IMR-90 (cell line): ENCODE results near the gene SNAPC2. TPM values are rescaled to one million over a fixed set of nuclear protein-coding genes. Genes with fewer than 3 reads are reported as not detected.

ENCODE experiments used
- ATAC-seq: fragments of 200-7000 bp; cut with Tn5 transposase; 2 replicates; pipeline ENCODE4 v1.9.1; 2020; ENCODE audit warnings: low read depth, mild to moderate bottlenecking, moderate library complexity
- BruUV-seq: library from RNA; stranded (reverse); fragments of 400-500 nt; replicated peaks from 2 replicates; lab custom pipeline; 2021; lab: Mats Ljungman, UMichigan
- CTCF ChIA-PET: fragments of 300-600 bp; formaldehyde crosslinking; extraction: SDS; loops from one replicate; lab custom pipeline; 2021; ENCODE audit warnings: antibody characterized with exemption; lab: Yijun Ruan, JAX
- POLR2A ChIA-PET: fragments of 300-600 bp; sonication (Branson Sonifier 250); formaldehyde crosslinking; loops from one replicate; lab custom pipeline; 2022; ENCODE audit warnings: antibody characterized with exemption; ENCODE audit not compliant: unreplicated experiment; lab: Charles Lee
- DNase-seq: peaks from one replicate; pipeline ENCODE4 v3.0.0; 2013
- H2AFZ ChIP-seq: replicated peaks from 2 replicates; pipeline ENCODE3; 2013; ENCODE audit warnings: low read length, mild to moderate bottlenecking; ENCODE audit not compliant: poor library complexity
- H2AK5ac ChIP-seq: 2 replicates; pipeline ENCODE4 v1.6.1; 2013; ENCODE audit warnings: low read depth, low read length, inconsistent platforms
- H2AK9ac ChIP-seq: replicated peaks from 2 replicates; pipeline ENCODE3; 2013; ENCODE audit warnings: mild to moderate bottlenecking, low read depth, low read length, moderate library complexity; ENCODE audit not compliant: poor library complexity
- H2BK120ac ChIP-seq: 2 replicates; pipeline ENCODE4 v1.6.1; 2013; ENCODE audit warnings: low read depth, low read length, inconsistent platforms
- H2BK15ac ChIP-seq: 3 replicates; pipeline ENCODE4 v1.6.1; 2013; ENCODE audit warnings: low read depth, low read length, inconsistent platforms
- H2BK20ac ChIP-seq: 2 replicates; pipeline ENCODE4 v1.6.1; 2013; ENCODE audit warnings: low read depth, mild to moderate bottlenecking, inconsistent platforms, low read length, moderate library complexity
- H2BK5ac ChIP-seq: 2 replicates; pipeline ENCODE4 v1.6.1; 2013; ENCODE audit warnings: mild to moderate bottlenecking, low read depth, low read length, inconsistent platforms; ENCODE audit not compliant: poor library complexity, severe bottlenecking
- H3K14ac ChIP-seq: replicated peaks from 2 replicates; pipeline ENCODE4 v1.6.1; 2013; ENCODE audit warnings: low read depth, low read length, inconsistent platforms
- H3K18ac ChIP-seq: 2 replicates; pipeline ENCODE4 v1.6.1; 2013; ENCODE audit warnings: low read depth, low read length, control low read depth
- H3K23ac ChIP-seq: 2 replicates; pipeline ENCODE4 v1.6.1; 2013; ENCODE audit warnings: low read depth, low read length, inconsistent platforms
- H3K27ac ChIP-seq: 2 replicates; pipeline ENCODE4 v1.5.1; 2013; ENCODE audit warnings: mild to moderate bottlenecking, control low read depth, low read length; ENCODE audit not compliant: insufficient read depth
- H3K27me3 ChIP-seq: 2 replicates; pipeline ENCODE4 v1.6.1; 2013; ENCODE audit warnings: low read length; ENCODE audit not compliant: control insufficient read depth, insufficient read depth
- H3K36me3 ChIP-seq: 2 replicates; pipeline ENCODE4 v1.6.1; 2013; ENCODE audit warnings: low read length, mixed read lengths; ENCODE audit not compliant: control insufficient read depth, insufficient read depth
- H3K4ac ChIP-seq: 2 replicates; pipeline ENCODE4 v1.6.1; 2013; ENCODE audit warnings: low read depth, low read length, inconsistent platforms
- H3K4me1 ChIP-seq: 2 replicates; pipeline ENCODE4 v1.6.1; 2013; ENCODE audit warnings: low read length, mixed read lengths; ENCODE audit not compliant: control insufficient read depth, insufficient read depth
- H3K4me2 ChIP-seq: 2 replicates; pipeline ENCODE4 v1.6.1; 2013; ENCODE audit warnings: low read depth, mild to moderate bottlenecking, control low read depth, low read length, moderate library complexity
- H3K4me3 ChIP-seq: 2 replicates; pipeline ENCODE4 v1.5.1; 2013; ENCODE audit warnings: low read depth, mild to moderate bottlenecking, control low read depth, low read length, moderate library complexity; ENCODE audit not compliant: insufficient read depth
- H3K56ac ChIP-seq: 2 replicates; pipeline ENCODE4 v1.6.1; 2013; ENCODE audit warnings: low read length, inconsistent platforms; ENCODE audit not compliant: insufficient read depth; ENCODE audit errors: extremely low read depth
- H3K79me1 ChIP-seq, 2 experiments: 2 replicates each; pipeline ENCODE4 v1.6.1; 2013; ENCODE audit warnings: low read length in 2 of 2, inconsistent platforms in 1 of 2, low read depth in 1 of 2
- H3K9ac ChIP-seq: 2 replicates; pipeline ENCODE4 v1.6.1; 2013; ENCODE audit warnings: low read depth, low read length, control low read depth
- H3K9me1 ChIP-seq: 2 replicates; pipeline ENCODE4 v1.6.1; 2013; ENCODE audit warnings: low read length, inconsistent platforms; ENCODE audit not compliant: insufficient read depth
- H3K9me3 ChIP-seq: 2 replicates; pipeline ENCODE4 v1.6.1; 2013; ENCODE audit warnings: low read length; ENCODE audit not compliant: control insufficient read depth, insufficient read depth
- H4K20me1 ChIP-seq: 2 replicates; pipeline ENCODE4 v1.6.1; 2013; ENCODE audit warnings: low read length, inconsistent platforms; ENCODE audit not compliant: insufficient read depth
- H4K5ac ChIP-seq: 2 replicates; pipeline ENCODE4 v1.6.1; 2013; ENCODE audit warnings: mild to moderate bottlenecking, low read depth, low read length, control low read depth
- H4K8ac ChIP-seq, 2 experiments: 2 replicates each; pipeline ENCODE4 v1.6.1; 2013; ENCODE audit warnings: low read depth in 2 of 2, low read length in 2 of 2, control low read depth in 1 of 2, inconsistent platforms in 1 of 2
- H4K91ac ChIP-seq: 2 replicates; pipeline ENCODE4 v1.6.1; 2013; ENCODE audit warnings: low read depth, low read length, inconsistent platforms; ENCODE audit not compliant: insufficient read depth
- BHLHE40 ChIP-seq: fragments of 150-350 bp; IDR thresholded peaks from 2 replicates; pipeline ENCODE4 v1.6.1; 2016; ENCODE audit warnings: mild to moderate bottlenecking, low read depth, low read length
- CEBPB ChIP-seq: IDR thresholded peaks from 2 replicates; pipeline ENCODE4 v1.6.1; 2012; ENCODE audit warnings: low read depth, low read length, improper control_type of control experiment
- CTCF ChIP-seq: conservative IDR thresholded peaks from 2 replicates; pipeline ENCODE4 v1.5.1; 2012; ENCODE audit warnings: mild to moderate bottlenecking, low read depth, low read length, improper control_type of control experiment
- ELK1 ChIP-seq: fragments of 150-350 bp; IDR thresholded peaks from 2 replicates; pipeline ENCODE4 v1.6.1; 2016; ENCODE audit warnings: low read depth, mild to moderate bottlenecking, low read length, moderate library complexity, borderline replicate concordance
- FOS ChIP-seq: fragments of 150-350 bp; IDR thresholded peaks from 2 replicates; pipeline ENCODE4 v1.6.1; 2016; ENCODE audit warnings: low read depth, low read length
- MAFK ChIP-seq: IDR thresholded peaks from 2 replicates; pipeline ENCODE4 v1.6.1; 2012; ENCODE audit warnings: low read depth, low read length, improper control_type of control experiment
- MAZ ChIP-seq: IDR thresholded peaks from 2 replicates; pipeline ENCODE4 v1.6.1; 2012; ENCODE audit warnings: low read depth, mild to moderate bottlenecking, low read length, improper control_type of control experiment, moderate library complexity, borderline replicate concordance
- MXI1 ChIP-seq: IDR thresholded peaks from 2 replicates; pipeline ENCODE4 v1.6.1; 2012; ENCODE audit warnings: low read depth, mild to moderate bottlenecking, low read length, moderate library complexity, borderline replicate concordance
- NFE2L2 ChIP-seq: fragments of 150-350 bp; IDR thresholded peaks from 2 replicates; pipeline ENCODE4 v1.6.1; 2016; ENCODE audit warnings: low read depth, mild to moderate bottlenecking, low read length
- POLR2A ChIP-seq: IDR thresholded peaks from 2 replicates; pipeline ENCODE4 v1.6.1; 2012; ENCODE audit warnings: mild to moderate bottlenecking, low read depth, low read length
- RAD21 ChIP-seq: IDR thresholded peaks from 2 replicates; pipeline ENCODE4 v1.6.1; 2012; ENCODE audit warnings: low read length, improper control_type of control experiment
- RCOR1 ChIP-seq: IDR thresholded peaks from 2 replicates; pipeline ENCODE4 v1.6.1; 2012; ENCODE audit warnings: mild to moderate bottlenecking, low read length, improper control_type of control experiment; ENCODE audit not compliant: insufficient replicate concordance
- RFX5 ChIP-seq: IDR thresholded peaks from 2 replicates; pipeline ENCODE4 v1.8.0; 2012; ENCODE audit warnings: low read depth, mild to moderate bottlenecking, low read length, moderate library complexity
- SMC3 ChIP-seq: fragments of 150-350 bp; IDR thresholded peaks from 2 replicates; pipeline ENCODE4 v1.6.1; 2016; ENCODE audit warnings: low read depth, mild to moderate bottlenecking, antibody characterized with exemption, low read length, moderate library complexity
- WGBS, 2 experiments: methylation state at CpG; one replicate each; pipeline versions ENCODE4 v1.1.5 to v1.1.7; 2013; ENCODE audit warnings: missing lambda C conversion rate in 2 of 2; ENCODE audit not compliant: insufficient read length in 1 of 2; ENCODE audit errors: extremely low coverage in 2 of 2; 5-methylcytosine and 5-hydroxymethylcytosine counted together
- dilution Hi-C: fragments of 300-500 bp; cut with HindIII; formaldehyde crosslinking; loops from one replicate; pipeline ENCODE4 v1.14.3; 2018; ENCODE audit warnings: low sequenced_read_pairs; ENCODE audit not compliant: unreplicated experiment
- in situ Hi-C: fragments of 300-500 bp; cut with MboI; formaldehyde crosslinking; loops from 3 replicates; pipeline ENCODE4 v1.14.3; 2019; ENCODE audit warnings: low sequenced_read_pairs, inconsistent platforms, mixed read lengths
- intact Hi-C: fragments of 100-400 bp; cut with micrococcal nuclease; formaldehyde crosslinking; loops from 2 replicates; pipeline ENCODE4 v1.10.0; 2022
- polyA plus RNA-seq, 3 experiments: library from polyadenylated mRNA; depleted of rRNA; stranded (reverse); fragments of >200 nt; gene quantifications; 2 replicates each; pipeline ENCODE4 v1.2.3, GENCODE V29; 2012; ENCODE audit warnings: low replicate concordance in 1 of 3
- total RNA-seq: library from RNA; depleted of rRNA; stranded (reverse); fragments of >200 nt; gene quantifications from 2 replicates; pipeline ENCODE4 v1.2.3, GENCODE V29; 2012

SNAPC2 gene
- total and polyA plus RNA-seq, 2 of the 4 experiments (the other 2 are of a cell fraction), result 12.5 to 29.2 TPM

GRCh38 chr19:7933828-7934725 lies 13.9 kb downstream of the SNAPC2 start (continued):
- TF ChIP-seq MXI1, result no peak
- TF ChIP-seq FOS, result no peak

- no peak overlapping the region for H2BK5ac ChIP-seq
- in situ Hi-C loops, result no loop called here
- H3K36me3 ChIP-seq, result peaks cover 67% of the 10 kb centered on the region
- no peak overlapping the region for H2BK20ac ChIP-seq
- no peak overlapping the region for H2AFZ ChIP-seq
- no peak overlapping the region for H3K14ac ChIP-seq
- H3K23ac ChIP-seq, result no peak overlapping the region
- H2BK15ac ChIP-seq, result no peak overlapping the region
- H2AK9ac ChIP-seq, result no peak overlapping the region
- H3K9me1 ChIP-seq, result no peaks in the 10 kb centered on the region
- H4K91ac ChIP-seq, result no peak overlapping the region
- BruUV-seq, result no TSS peak
- no peak overlapping the region for H3K27ac ChIP-seq
- intact Hi-C loops, result no loop called here
- no peak overlapping the region for H3K56ac ChIP-seq
- no peak overlapping the region for H3K4ac ChIP-seq
- dilution Hi-C loops, result no loop called here
- DNase-seq (no peak), ATAC-seq (no peak)
- H2AK5ac ChIP-seq, result no peak overlapping the region
- H4K20me1 ChIP-seq, result no peaks in the 10 kb centered on the region; the same call in 1 of the 2 replicates
- no peaks in the 10 kb centered on the region for H3K9me3 ChIP-seq
- peaks cover 7 to 24% of the 10 kb centered on the region in 2 experiments; a peak in 2 of 4 replicates for H3K79me1 ChIP-seq
- no peak overlapping the region for H3K4me2 ChIP-seq
- 84% methylated on average over 11 of the region's 21 CpGs; no CpG with 5 or more reads in 1 of the 2 experiments for WGBS, 2 experiments
- no peak overlapping the region for H4K8ac ChIP-seq
- H3K4me1 ChIP-seq, result no peaks in the 10 kb centered on the region
- no peak overlapping the region for H2BK120ac ChIP-seq
- no peak overlapping the region for H3K9ac ChIP-seq
- H4K5ac ChIP-seq, result no peak overlapping the region
- H3K27me3 ChIP-seq, result no peaks in the 10 kb centered on the region
- ChIA-PET CTCF (no interaction called here), POLR2A (no interaction called here)
- no peak overlapping the region for H3K18ac ChIP-seq
- no peak overlapping the region for H3K4me3 ChIP-seq
- TF ChIP-seq SMC3 (no peak), RFX5 (no peak), BHLHE40 (no peak), CEBPB (no peak), MAZ (no peak), RCOR1 (no peak), MAFK (no peak), ELK1 (no peak), NFE2L2 (no peak), POLR2A (no peak), CTCF (no peak), RAD21 (no peak), MXI1 (no peak)
These were observed 14.6 kb downstream of the SNAPC2 start for GRCh38 chr19:7934766-7935165.
